HepG2 (cell line): Measurements from ENCODE around the gene CCDC142. TPM values are rescaled to one million over a fixed set of nuclear protein-coding genes. Genes with fewer than 3 reads are reported as not detected.

Experiments
- CC2D1A ChIP-seq: sonication (generic); formaldehyde crosslinking; IDR thresholded peaks from 2 replicates; pipeline ENCODE4 v1.8.1; 2023; ENCODE audit warnings: mild to moderate bottlenecking, missing genetic modification reagents
- GABPB1 ChIP-seq: IDR thresholded peaks from 2 replicates; pipeline ENCODE4 v1.6.1; 2016; ENCODE audit warnings: mild to moderate bottlenecking, missing genetic modification reagents, moderate library complexity, missing compliant biosample characterization
- HIVEP1 ChIP-seq: sonication (generic); formaldehyde crosslinking; IDR thresholded peaks from 2 replicates; pipeline ENCODE4 v1.4.0; 2020; ENCODE audit warnings: mild to moderate bottlenecking, missing genetic modification reagents
- KLF9 ChIP-seq: IDR thresholded peaks from 2 replicates; pipeline ENCODE4 v1.6.1; 2016; ENCODE audit warnings: low read depth
- MTF2 ChIP-seq: sonication (generic); formaldehyde crosslinking; IDR thresholded peaks from 2 replicates; pipeline ENCODE4 v1.5.0; 2020; ENCODE audit warnings: missing genetic modification reagents, borderline replicate concordance
- NCOA5 ChIP-seq: sonication (generic); formaldehyde crosslinking; IDR thresholded peaks from 2 replicates; pipeline ENCODE4 v1.4.0; 2020; ENCODE audit warnings: missing genetic modification reagents
- NFYC ChIP-seq: IDR thresholded peaks from 2 replicates; pipeline ENCODE4 v1.6.1; 2016; ENCODE audit warnings: missing genetic modification reagents, missing compliant biosample characterization
- POLR2A ChIP-seq, 2 experiments: IDR thresholded peaks; 2 replicates each; pipeline ENCODE4 v1.6.1; 2011; ENCODE audit warnings: low read depth in 2 of 2, low read length in 2 of 2, mild to moderate bottlenecking in 1 of 2, moderate library complexity in 1 of 2; ENCODE audit not compliant: insufficient read depth in 1 of 2
- RARG ChIP-seq: sonication (generic); formaldehyde crosslinking; IDR thresholded peaks from 2 replicates; pipeline ENCODE4 v1.4.0; 2020; ENCODE audit warnings: low read depth, mild to moderate bottlenecking, missing genetic modification reagents
- STAG1 ChIP-seq: sonication (generic); formaldehyde crosslinking; IDR thresholded peaks from 2 replicates; pipeline ENCODE4 v1.4.0; 2020; ENCODE audit warnings: missing genetic modification reagents
- TBL1XR1 ChIP-seq: fragments of 150-350 bp; IDR thresholded peaks from 2 replicates; pipeline ENCODE4 v1.6.1; 2014; ENCODE audit warnings: borderline replicate concordance, low read length; ENCODE audit not compliant: partially characterized antibody
- TOPORS ChIP-seq: sonication (generic); formaldehyde crosslinking; IDR thresholded peaks from 2 replicates; pipeline ENCODE4 v1.8.0; 2023; ENCODE audit warnings: mild to moderate bottlenecking, missing genetic modification reagents
- ZFY ChIP-seq: sonication (generic); formaldehyde crosslinking; IDR thresholded peaks from 2 replicates; pipeline ENCODE4 v1.4.0; 2020; ENCODE audit warnings: missing genetic modification reagents
- ZNF20 ChIP-seq: sonication (generic); formaldehyde crosslinking; IDR thresholded peaks from 2 replicates; pipeline ENCODE4 v1.4.0; 2020; ENCODE audit warnings: mild to moderate bottlenecking, moderate library complexity, missing genetic modification reagents
- ZNF572 ChIP-seq: sonication (generic); formaldehyde crosslinking; IDR thresholded peaks from 2 replicates; pipeline ENCODE4 v1.5.1; 2020; ENCODE audit warnings: mild to moderate bottlenecking, missing genetic modification reagents
- ZNF670 ChIP-seq: sonication (generic); formaldehyde crosslinking; IDR thresholded peaks from 2 replicates; pipeline ENCODE4 v1.8.0; 2022; ENCODE audit warnings: mild to moderate bottlenecking, missing genetic modification reagents, borderline replicate concordance
- ZSCAN31 ChIP-seq: sonication (generic); formaldehyde crosslinking; IDR thresholded peaks from 2 replicates; pipeline ENCODE4 v1.5.0; 2020; ENCODE audit warnings: low read depth, mild to moderate bottlenecking, missing genetic modification reagents
- polyA plus RNA-seq, 8 experiments: library from polyadenylated mRNA; depleted of rRNA in 3 of 8; stranded (reverse) in 7 of 8; unstranded in 1 of 8; fragments of >200 nt; fragmentation: Illumina TruSeq in 4 of 8; extraction: Trizol in 4 of 8; gene quantifications; 2 replicates each; pipeline versions ENCODE4 v1.2.1 to v1.2.3, GENCODE V29; 2011 to 2016; ENCODE audit warnings: low read depth in 4 of 8, missing spikeins in 1 of 8, mixed read lengths in 1 of 8; ENCODE audit not compliant: insufficient read depth in 1 of 8
- total RNA-seq, 5 experiments: library from RNA; depleted of rRNA; stranded (reverse); fragments of >200 nt; fragmentation: Illumina TruSeq; extraction: Trizol; gene quantifications; 2 replicates each; pipeline ENCODE4 v1.2.3, GENCODE V29; 2016; ENCODE audit warnings: low read depth in 1 of 5
- TF ChIP-seq, protein P1 (sequence below): IDR thresholded peaks from 2 replicates; pipeline ENCODE4 v1.6.1; 2016; ENCODE audit warnings: mild to moderate bottlenecking
- TF ChIP-seq, protein P2 (sequence below): sonication (generic); formaldehyde crosslinking; IDR thresholded peaks from 2 replicates; pipeline ENCODE4 v1.8.0; 2022; ENCODE audit warnings: mild to moderate bottlenecking, missing genetic modification reagents, moderate library complexity
- TF ChIP-seq, protein P3 (sequence below): sonication (generic); formaldehyde crosslinking; IDR thresholded peaks from 2 replicates; pipeline ENCODE4 v1.4.0; 2020; ENCODE audit warnings: mild to moderate bottlenecking, low read depth, missing genetic modification reagents
- TF ChIP-seq, protein P4 (sequence below): sonication (generic); formaldehyde crosslinking; IDR thresholded peaks from 2 replicates; pipeline ENCODE4 v1.8.1; 2022; ENCODE audit warnings: low read depth, mild to moderate bottlenecking, missing genetic modification reagents
- TF ChIP-seq, protein P5 (sequence below): sonication (generic); formaldehyde crosslinking; IDR thresholded peaks from 2 replicates; pipeline ENCODE4 v1.5.0; 2020; ENCODE audit warnings: mild to moderate bottlenecking, missing genetic modification reagents

CCDC142 gene
- total and polyA plus RNA-seq, 2 of the 13 experiments (the other 11 are each of a cell fraction or from before 2014, with no cell fraction given) = 14.7 to 30.4 TPM

DNA sequence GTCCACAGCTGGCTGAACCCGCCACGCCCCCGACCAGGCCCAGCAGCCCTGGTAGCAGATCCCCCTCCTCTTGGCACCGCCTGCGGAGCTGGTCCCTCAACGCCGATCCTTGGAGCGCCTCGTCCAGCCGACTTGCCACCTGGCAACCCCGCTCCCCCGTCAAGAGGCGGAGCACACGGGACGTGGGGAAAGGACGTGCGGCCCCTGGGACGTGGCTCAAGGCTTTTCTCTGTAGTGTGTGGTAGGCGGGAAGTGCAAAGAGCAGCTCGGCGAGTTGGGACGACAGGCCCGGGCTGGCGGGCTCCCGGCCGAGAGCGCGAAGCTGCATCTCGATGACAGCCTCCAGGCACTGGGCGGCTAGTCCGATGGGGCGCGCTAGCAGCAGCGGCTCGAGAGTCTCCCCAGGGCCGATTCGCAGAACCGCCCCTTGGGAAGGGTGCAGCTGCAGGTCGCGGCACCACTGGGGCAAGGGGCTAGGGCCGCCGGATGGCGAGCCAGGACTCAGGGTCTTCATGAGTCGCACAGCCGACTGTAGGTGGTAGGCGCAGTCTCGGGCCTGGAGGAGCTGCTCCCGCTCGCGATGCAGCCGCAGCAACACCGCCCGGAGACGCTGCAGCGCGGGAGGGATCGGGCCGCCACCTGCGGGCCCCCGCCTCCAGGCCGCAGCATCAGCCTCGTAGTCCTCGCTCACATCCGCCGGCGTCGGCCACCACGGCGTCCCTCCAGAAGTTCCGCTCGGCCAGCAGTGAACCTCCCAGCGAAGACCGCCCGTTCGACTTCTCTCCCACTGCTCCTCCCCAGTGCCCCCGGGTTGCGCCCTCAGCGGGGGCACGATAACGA, 617 bp downstream of the CCDC142 start (continued):
- no peak for TF ChIP-seq CC2D1A (CRISPR knock-in tag)
- TF ChIP-seq ZFY (CRISPR knock-in tag) = peak; percentile 91
- no peak for TF ChIP-seq TBL1XR1
- TF ChIP-seq, protein P1, sequence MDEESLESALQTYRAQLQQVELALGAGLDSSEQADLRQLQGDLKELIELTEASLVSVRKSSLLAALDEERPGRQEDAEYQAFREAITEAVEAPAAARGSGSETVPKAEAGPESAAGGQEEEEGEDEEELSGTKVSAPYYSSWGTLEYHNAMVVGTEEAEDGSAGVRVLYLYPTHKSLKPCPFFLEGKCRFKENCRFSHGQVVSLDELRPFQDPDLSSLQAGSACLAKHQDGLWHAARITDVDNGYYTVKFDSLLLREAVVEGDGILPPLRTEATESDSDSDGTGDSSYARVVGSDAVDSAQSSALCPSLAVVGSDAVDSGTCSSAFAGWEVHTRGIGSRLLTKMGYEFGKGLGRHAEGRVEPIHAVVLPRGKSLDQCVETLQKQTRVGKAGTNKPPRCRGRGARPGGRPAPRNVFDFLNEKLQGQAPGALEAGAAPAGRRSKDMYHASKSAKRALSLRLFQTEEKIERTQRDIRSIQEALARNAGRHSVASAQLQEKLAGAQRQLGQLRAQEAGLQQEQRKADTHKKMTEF (CRISPR knock-in tag) = no peak
- TF ChIP-seq MTF2 (CRISPR knock-in tag) = peak; percentile 96; the same call in 1 of the 2 replicates
- peak; percentile 28 for TF ChIP-seq STAG1 (CRISPR knock-in tag)
- TF ChIP-seq, protein P2, sequence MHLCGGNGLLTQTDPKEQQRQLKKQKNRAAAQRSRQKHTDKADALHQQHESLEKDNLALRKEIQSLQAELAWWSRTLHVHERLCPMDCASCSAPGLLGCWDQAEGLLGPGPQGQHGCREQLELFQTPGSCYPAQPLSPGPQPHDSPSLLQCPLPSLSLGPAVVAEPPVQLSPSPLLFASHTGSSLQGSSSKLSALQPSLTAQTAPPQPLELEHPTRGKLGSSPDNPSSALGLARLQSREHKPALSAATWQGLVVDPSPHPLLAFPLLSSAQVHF = 0 out of 2 replicates have a peak, but pooled peaks have one; percentile 55
- no peak for TF ChIP-seq NFYC (CRISPR knock-in tag)
- peak; percentile 32; the same call in 1 of the 2 replicates for TF ChIP-seq NCOA5 (CRISPR knock-in tag)
- no peak; the same call in none of the 2 replicates for TF ChIP-seq ZSCAN31 (CRISPR knock-in tag)
- TF ChIP-seq KLF9 = 0 out of 2 replicates have a peak, but pooled peaks have one; percentile 26
- TF ChIP-seq ZNF20 = peak; percentile 62; the same call in 1 of the 2 replicates
- TF ChIP-seq ZNF572 = 0 out of 2 replicates have a peak, but pooled peaks have one; percentile 76
- no peak for TF ChIP-seq RARG
- TF ChIP-seq TOPORS (CRISPR knock-in tag) = peak; percentile 62
- TF ChIP-seq, protein P3, sequence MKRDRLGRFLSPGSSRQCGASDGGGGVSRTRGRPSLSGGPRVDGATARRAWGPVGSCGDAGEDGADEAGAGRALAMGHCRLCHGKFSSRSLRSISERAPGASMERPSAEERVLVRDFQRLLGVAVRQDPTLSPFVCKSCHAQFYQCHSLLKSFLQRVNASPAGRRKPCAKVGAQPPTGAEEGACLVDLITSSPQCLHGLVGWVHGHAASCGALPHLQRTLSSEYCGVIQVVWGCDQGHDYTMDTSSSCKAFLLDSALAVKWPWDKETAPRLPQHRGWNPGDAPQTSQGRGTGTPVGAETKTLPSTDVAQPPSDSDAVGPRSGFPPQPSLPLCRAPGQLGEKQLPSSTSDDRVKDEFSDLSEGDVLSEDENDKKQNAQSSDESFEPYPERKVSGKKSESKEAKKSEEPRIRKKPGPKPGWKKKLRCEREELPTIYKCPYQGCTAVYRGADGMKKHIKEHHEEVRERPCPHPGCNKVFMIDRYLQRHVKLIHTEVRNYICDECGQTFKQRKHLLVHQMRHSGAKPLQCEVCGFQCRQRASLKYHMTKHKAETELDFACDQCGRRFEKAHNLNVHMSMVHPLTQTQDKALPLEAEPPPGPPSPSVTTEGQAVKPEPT = peak; percentile 68; the same call in 1 of the 2 replicates
- TF ChIP-seq, protein P4, sequence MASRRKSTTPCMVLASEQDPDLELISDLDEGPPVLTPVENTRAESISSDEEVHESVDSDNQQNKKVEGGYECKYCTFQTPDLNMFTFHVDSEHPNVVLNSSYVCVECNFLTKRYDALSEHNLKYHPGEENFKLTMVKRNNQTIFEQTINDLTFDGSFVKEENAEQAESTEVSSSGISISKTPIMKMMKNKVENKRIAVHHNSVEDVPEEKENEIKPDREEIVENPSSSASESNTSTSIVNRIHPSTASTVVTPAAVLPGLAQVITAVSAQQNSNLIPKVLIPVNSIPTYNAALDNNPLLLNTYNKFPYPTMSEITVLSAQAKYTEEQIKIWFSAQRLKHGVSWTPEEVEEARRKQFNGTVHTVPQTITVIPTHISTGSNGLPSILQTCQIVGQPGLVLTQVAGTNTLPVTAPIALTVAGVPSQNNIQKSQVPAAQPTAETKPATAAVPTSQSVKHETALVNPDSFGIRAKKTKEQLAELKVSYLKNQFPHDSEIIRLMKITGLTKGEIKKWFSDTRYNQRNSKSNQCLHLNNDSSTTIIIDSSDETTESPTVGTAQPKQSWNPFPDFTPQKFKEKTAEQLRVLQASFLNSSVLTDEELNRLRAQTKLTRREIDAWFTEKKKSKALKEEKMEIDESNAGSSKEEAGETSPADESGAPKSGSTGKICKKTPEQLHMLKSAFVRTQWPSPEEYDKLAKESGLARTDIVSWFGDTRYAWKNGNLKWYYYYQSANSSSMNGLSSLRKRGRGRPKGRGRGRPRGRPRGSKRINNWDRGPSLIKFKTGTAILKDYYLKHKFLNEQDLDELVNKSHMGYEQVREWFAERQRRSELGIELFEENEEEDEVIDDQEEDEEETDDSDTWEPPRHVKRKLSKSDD (CRISPR knock-in tag) = no peak; the same call in 1 of the 2 replicates
- peak; percentile 82 for TF ChIP-seq HIVEP1
- peak; percentile 58 to 67 for TF ChIP-seq POLR2A (IDR thresholded peaks at IDR 0.05; ENCODE audit: insufficient read depth in 1 of 2, low read depth in 2 of 2, low read length in 2 of 2)
- TF ChIP-seq ZNF670 (CRISPR knock-in tag) = no peak; the same call in 1 of the 2 replicates
- TF ChIP-seq GABPB1 (CRISPR knock-in tag) = no peak
- TF ChIP-seq, protein P5, sequence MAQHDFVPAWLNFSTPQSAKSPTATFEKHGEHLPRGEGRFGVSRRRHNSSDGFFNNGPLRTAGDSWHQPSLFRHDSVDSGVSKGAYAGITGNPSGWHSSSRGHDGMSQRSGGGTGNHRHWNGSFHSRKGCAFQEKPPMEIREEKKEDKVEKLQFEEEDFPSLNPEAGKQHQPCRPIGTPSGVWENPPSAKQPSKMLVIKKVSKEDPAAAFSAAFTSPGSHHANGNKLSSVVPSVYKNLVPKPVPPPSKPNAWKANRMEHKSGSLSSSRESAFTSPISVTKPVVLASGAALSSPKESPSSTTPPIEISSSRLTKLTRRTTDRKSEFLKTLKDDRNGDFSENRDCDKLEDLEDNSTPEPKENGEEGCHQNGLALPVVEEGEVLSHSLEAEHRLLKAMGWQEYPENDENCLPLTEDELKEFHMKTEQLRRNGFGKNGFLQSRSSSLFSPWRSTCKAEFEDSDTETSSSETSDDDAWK (CRISPR knock-in tag) = no peak
